ENCODE results near the gene CARMIL1. TPM values are rescaled to one million over a fixed set of nuclear protein-coding genes. Genes with fewer than 3 reads are reported as not detected.
"Not testable (repeated sequence)": the region's sequence is repeated elsewhere in the genome, so short reads cannot be mapped to it uniquely, and the experiment has no call there.

Gene CARMIL1
- total and polyA plus RNA-seq, 8 donors: 5.9 to 9.4 (median 7.8) TPM

GRCh38 chr6:25582101-25582500 is 302.9 kb downstream of the CARMIL1 start:
- FAIRE-seq: no peak
- no peaks in the 10 kb centered on the region for H3K27me3 ChIP-seq
- WGBS, 2 donors: 90 to 94% methylated on average over 4 of the region's 4 CpGs
- intact Hi-C loops (cut with DNase I): no loop called here
- H3K4me1 ChIP-seq: peaks cover 4 to 14% (median 6%) of the 10 kb centered on the region in 3 donors
- no peak overlapping the region for H3K27ac ChIP-seq
- no peaks in the 10 kb centered on the region for H3K36me3 ChIP-seq
- no peak for DNase-seq
- TF ChIP-seq CTCF (IDR thresholded peaks at IDR 0.05): no peak
- no peak for ATAC-seq
- no peak overlapping the region for H3K4me3 ChIP-seq
- no peaks in the 10 kb centered on the region for H3K9me3 ChIP-seq

GRCh38 chr6:25583099-25583498 is 303.9 kb downstream of the CARMIL1 start:
- Histone ChIP-seq H3K4me3 (no peak overlapping the region), H3K9me3 (no peaks in the 10 kb centered on the region), H3K27ac (no peak overlapping the region), H3K4me1 (peaks cover 4 to 13% (median 6%) of the 10 kb centered on the region in 3 donors), H3K27me3 (no peaks in the 10 kb centered on the region), H3K36me3 (no peaks in the 10 kb centered on the region)
- no peak for FAIRE-seq
- no peak for ATAC-seq
- no peak for TF ChIP-seq CTCF (IDR thresholded peaks at IDR 0.05)
- DNase-seq: no peak
- intact Hi-C loops (cut with DNase I): no loop called here

- no peak for TF ChIP-seq CTCF (IDR thresholded peaks at IDR 0.05)
- H3K27me3 ChIP-seq: no peaks in the 10 kb centered on the region
- DNase-seq: no peak
- intact Hi-C loops (cut with DNase I): no loop called here
- no peaks in the 10 kb centered on the region for H3K9me3 ChIP-seq
- 60 to 63% methylated on average over 3 of the region's 3 CpGs for WGBS, 2 donors
- peak in 2 of 4 donors; percentile 24 to 46 for ATAC-seq
- no peak overlapping the region for H3K4me3 ChIP-seq
- H3K36me3 ChIP-seq: no peaks in the 10 kb centered on the region
- H3K27ac ChIP-seq: no peak overlapping the region
- peaks cover 0 to 9% (median 0%) of the 10 kb centered on the region in 3 donors for H3K4me1 ChIP-seq
- FAIRE-seq: no peak
Measured at GRCh38 chr6:25583906-25584305, 304.7 kb downstream of the CARMIL1 start.

- no peak overlapping the region for H3K4me3 ChIP-seq
- no peak for TF ChIP-seq CTCF (IDR thresholded peaks at IDR 0.05)
- no peaks in the 10 kb centered on the region for H3K27me3 ChIP-seq
- peak in 3 of 6 donors; percentile 22 to 36 (median 34) for DNase-seq
- H3K27ac ChIP-seq: no peak overlapping the region
- FAIRE-seq: no peak
- H3K9me3 ChIP-seq: no peaks in the 10 kb centered on the region
- peaks cover 0 to 9% (median 0%) of the 10 kb centered on the region in 3 donors for H3K4me1 ChIP-seq
- ATAC-seq: peak in 2 of 4 donors; percentile 74 to 90
- WGBS, 2 donors: 37 to 48% methylated on average over 4 of the region's 4 CpGs
- no peaks in the 10 kb centered on the region for H3K36me3 ChIP-seq
- intact Hi-C loops (cut with DNase I): no loop called here
Measured at GRCh38 chr6:25585225-25585624, 306.1 kb downstream of the CARMIL1 start.

- FAIRE-seq; H3K36me3 ChIP-seq; H3K4me1 ChIP-seq; H3K27ac ChIP-seq; H3K27me3 ChIP-seq; intact Hi-C loops (cut with DNase I); H3K9me3 ChIP-seq; ATAC-seq; H3K4me3 ChIP-seq: not testable (repeated sequence)
- WGBS, 2 donors: 93 to 97% methylated on average over 15 to 30 of the region's 30 CpGs
- peak in 2 of 6 donors; percentile 29 to 48 for DNase-seq
Measured at GRCh38 chr6:25586119-25586518, 306.9 kb downstream of the CARMIL1 start.

All from pancreas (tissue), 10 donors.